ENCODE results near the gene KCNA4. TPM values are rescaled to one million over a fixed set of nuclear protein-coding genes. Genes with fewer than 3 reads are reported as not detected.

Gene KCNA4
- total and polyA plus RNA-seq, 7 donors, result 0.12 to 0.27 TPM; not detected in 5

DNA sequence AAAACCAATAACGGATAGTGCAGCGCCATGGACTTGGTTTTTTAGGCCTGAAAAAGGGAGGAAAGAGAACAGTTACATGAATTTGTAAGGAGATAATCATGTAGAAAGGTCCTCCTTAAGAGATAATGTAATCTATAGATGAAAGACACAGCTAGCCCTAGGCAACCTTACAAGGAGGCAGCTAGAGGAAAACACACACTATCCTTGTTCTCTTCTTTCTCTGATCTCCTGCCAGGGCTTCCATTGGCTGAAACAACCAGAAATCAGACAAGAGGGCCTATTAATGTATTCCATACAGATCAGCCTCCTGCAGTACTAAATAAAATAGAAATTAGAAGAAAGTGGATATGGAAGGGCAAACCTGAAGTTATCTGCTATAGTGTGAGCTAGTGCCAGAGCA, 53.0 kb downstream of the KCNA4 start:
- no peaks in the 10 kb centered on the region for H3K9me3 ChIP-seq
- TF ChIP-seq EP300 (IDR thresholded peaks at IDR 0.05), result no peak
- TF ChIP-seq, protein P1, sequence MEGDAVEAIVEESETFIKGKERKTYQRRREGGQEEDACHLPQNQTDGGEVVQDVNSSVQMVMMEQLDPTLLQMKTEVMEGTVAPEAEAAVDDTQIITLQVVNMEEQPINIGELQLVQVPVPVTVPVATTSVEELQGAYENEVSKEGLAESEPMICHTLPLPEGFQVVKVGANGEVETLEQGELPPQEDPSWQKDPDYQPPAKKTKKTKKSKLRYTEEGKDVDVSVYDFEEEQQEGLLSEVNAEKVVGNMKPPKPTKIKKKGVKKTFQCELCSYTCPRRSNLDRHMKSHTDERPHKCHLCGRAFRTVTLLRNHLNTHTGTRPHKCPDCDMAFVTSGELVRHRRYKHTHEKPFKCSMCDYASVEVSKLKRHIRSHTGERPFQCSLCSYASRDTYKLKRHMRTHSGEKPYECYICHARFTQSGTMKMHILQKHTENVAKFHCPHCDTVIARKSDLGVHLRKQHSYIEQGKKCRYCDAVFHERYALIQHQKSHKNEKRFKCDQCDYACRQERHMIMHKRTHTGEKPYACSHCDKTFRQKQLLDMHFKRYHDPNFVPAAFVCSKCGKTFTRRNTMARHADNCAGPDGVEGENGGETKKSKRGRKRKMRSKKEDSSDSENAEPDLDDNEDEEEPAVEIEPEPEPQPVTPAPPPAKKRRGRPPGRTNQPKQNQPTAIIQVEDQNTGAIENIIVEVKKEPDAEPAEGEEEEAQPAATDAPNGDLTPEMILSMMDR (IDR thresholded peaks at IDR 0.05), result no peak
- TF ChIP-seq POLR2AphosphoS5 (IDR thresholded peaks at IDR 0.05), result no peak
- TF ChIP-seq POLR2A (IDR thresholded peaks at IDR 0.05), result no peak
- no peak for DNase-seq
- no peaks in the 10 kb centered on the region for H3K27me3 ChIP-seq
- no peaks in the 10 kb centered on the region for H3K4me1 ChIP-seq
- H3K27ac ChIP-seq, result no peak overlapping the region
- no peak overlapping the region for H3K4me3 ChIP-seq
- 78 to 92% methylated on average over 2 of the region's 2 CpGs for WGBS, 2 donors
- intact Hi-C loops (cut with DNase I), result no loop called here
- no peaks in the 10 kb centered on the region for H3K36me3 ChIP-seq

DNA sequence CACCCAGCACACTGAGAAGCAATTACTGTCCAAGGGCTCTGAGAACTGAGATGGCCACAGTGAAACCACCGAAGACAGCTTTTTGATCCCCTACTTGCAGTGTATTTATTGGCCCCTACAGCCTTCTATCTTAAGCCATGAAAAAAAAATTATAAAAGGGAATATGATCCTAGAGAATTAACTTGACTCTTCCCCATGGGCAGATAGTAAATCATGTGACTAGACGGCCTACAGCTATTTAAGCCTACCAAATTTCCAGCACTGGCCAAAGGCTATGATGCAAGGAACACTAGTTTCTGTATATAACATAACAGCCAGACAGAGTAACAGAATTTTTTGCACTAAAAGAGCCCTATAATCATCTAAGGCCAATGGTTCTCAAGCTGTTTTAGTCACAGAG, 53.8 kb downstream of the KCNA4 start:
- intact Hi-C loops (cut with DNase I), result no loop called here
- no peaks in the 10 kb centered on the region for H3K4me1 ChIP-seq
- WGBS, 2 donors, result 84 to 86% methylated on average over 2 of the region's 2 CpGs

DNA sequence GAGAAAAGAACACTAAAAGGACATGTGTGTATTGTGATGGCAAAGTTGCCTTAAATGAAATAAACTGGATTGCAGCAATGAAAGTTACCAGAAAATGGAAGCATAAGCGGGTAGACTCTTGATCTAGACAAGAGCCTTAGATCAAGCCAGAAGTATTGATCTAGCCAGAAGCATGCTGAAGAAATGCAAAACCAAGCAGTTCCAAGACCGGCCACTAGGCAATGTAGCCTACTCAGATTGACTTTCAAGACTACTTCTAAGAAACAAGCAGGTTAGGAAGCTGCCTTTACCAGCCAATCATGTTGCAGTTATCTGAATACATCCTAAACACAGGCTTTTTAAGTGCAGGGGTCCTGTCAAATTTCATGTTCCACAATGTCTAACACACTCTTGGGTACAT, 54.6 kb downstream of the KCNA4 start:
- Histone ChIP-seq H3K4me3 (no peak overlapping the region), H3K36me3 (no peaks in the 10 kb centered on the region), H3K9me3 (no peaks in the 10 kb centered on the region), H3K27ac (no peak overlapping the region), H3K27me3 (no peaks in the 10 kb centered on the region), H3K4me1 (no peaks in the 10 kb centered on the region)
- 67 to 68% methylated on average over 2 of the region's 2 CpGs for WGBS, 2 donors
- intact Hi-C loops (cut with DNase I), result no loop called here
- no peak for DNase-seq
- TF ChIP-seq, protein P1 (IDR thresholded peaks at IDR 0.05), result no peak
- no peak for TF ChIP-seq POLR2A (IDR thresholded peaks at IDR 0.05)
- no peak for TF ChIP-seq EP300 (IDR thresholded peaks at IDR 0.05)
- no peak for TF ChIP-seq POLR2AphosphoS5 (IDR thresholded peaks at IDR 0.05)

More for the DNA sequence above, 53.8 kb downstream of the KCNA4 start:
- no peaks in the 10 kb centered on the region for H3K27me3 ChIP-seq
- DNase-seq, result no peak
- TF ChIP-seq POLR2A (IDR thresholded peaks at IDR 0.05), result no peak
- TF ChIP-seq EP300 (IDR thresholded peaks at IDR 0.05), result no peak
- TF ChIP-seq, protein P1 (IDR thresholded peaks at IDR 0.05), result no peak
- no peak for TF ChIP-seq POLR2AphosphoS5 (IDR thresholded peaks at IDR 0.05)
- H3K9me3 ChIP-seq, result no peaks in the 10 kb centered on the region
- H3K27ac ChIP-seq, result no peak overlapping the region
- no peaks in the 10 kb centered on the region for H3K36me3 ChIP-seq
- H3K4me3 ChIP-seq, result no peak overlapping the region

Other genes with a start within 250 kb of the KCNA4 start
- gene FSHB, start 214.0 kb upstream of the KCNA4 start, total RNA-seq, result not detected
- gene FSHB, start 214.0 kb upstream of the KCNA4 start, polyA plus RNA-seq, result not detected